ENCODE data around the gene PGGHG. TPM values are rescaled to one million over a fixed set of nuclear protein-coding genes. Genes with fewer than 3 reads are reported as not detected.
"Not testable (repeated sequence)": the region's sequence is repeated elsewhere in the genome, so short reads cannot be mapped to it uniquely, and the experiment has no call there.

PGGHG gene
- total RNA-seq, 1 donor from 2014 or later: 25.1 TPM

DNA sequence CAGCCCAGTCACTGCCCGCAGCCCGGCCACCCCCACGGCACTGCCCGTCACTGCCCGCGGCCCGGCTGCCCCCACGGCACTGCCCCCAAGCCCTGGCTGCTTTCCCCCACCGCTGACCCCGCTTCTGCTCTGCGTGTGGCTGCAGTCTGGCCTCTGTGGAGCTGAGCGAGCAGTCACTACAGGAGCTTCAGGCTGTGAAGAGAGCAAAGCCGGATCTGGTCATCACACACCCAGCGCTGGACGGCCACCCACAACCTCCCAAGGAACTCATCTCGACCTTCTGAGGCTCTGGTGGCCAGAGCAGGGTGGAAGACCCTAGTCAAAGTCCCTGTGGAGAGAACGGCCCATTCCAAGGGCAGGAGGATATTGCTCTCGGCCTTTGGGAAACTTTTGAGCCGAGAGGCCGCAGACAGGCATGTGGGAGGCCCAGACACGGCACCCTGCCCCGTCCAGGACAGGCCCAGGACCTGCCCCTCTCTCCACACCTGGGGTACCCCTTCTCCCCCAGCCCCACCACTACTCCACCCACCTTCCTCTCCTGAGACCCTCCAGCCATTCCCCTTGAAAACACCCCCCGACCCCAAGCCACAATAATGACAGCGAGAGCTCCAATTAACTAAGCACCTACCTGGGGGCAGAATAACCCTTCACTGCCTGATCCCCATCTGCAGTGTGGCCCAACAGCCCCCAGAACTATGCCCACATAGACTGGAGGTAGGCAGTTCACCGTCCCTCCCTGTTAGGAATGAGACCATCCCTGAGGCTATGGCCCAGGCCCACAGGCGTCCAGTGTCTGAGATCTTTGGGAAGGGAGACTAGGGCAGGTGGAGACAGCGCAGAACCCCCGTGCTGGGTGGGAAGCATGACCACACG lies 3.7 kb upstream of the PGGHG start:
- TF ChIP-seq, protein P1, sequence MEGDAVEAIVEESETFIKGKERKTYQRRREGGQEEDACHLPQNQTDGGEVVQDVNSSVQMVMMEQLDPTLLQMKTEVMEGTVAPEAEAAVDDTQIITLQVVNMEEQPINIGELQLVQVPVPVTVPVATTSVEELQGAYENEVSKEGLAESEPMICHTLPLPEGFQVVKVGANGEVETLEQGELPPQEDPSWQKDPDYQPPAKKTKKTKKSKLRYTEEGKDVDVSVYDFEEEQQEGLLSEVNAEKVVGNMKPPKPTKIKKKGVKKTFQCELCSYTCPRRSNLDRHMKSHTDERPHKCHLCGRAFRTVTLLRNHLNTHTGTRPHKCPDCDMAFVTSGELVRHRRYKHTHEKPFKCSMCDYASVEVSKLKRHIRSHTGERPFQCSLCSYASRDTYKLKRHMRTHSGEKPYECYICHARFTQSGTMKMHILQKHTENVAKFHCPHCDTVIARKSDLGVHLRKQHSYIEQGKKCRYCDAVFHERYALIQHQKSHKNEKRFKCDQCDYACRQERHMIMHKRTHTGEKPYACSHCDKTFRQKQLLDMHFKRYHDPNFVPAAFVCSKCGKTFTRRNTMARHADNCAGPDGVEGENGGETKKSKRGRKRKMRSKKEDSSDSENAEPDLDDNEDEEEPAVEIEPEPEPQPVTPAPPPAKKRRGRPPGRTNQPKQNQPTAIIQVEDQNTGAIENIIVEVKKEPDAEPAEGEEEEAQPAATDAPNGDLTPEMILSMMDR (conservative IDR thresholded peaks at IDR 0.05): no peak
- DNase-seq (ENCODE audit: low read depth, low spot score): no peak
- H3K4me1 Mint-ChIP-seq: peaks cover 16% of the 10 kb centered on the region
- H3K9me3 Mint-ChIP-seq: no peaks in the 10 kb centered on the region
- H3K27ac Mint-ChIP-seq (ENCODE audit: unreplicated experiment): no peak overlapping the region
- H3K27me3 Mint-ChIP-seq (ENCODE audit: low read depth): peaks cover 13% of the 10 kb centered on the region
- H3K36me3 Mint-ChIP-seq (ENCODE audit: low read depth): no peaks in the 10 kb centered on the region
- H3K4me3 Mint-ChIP-seq: peak overlapping the region; percentile 47

DNA sequence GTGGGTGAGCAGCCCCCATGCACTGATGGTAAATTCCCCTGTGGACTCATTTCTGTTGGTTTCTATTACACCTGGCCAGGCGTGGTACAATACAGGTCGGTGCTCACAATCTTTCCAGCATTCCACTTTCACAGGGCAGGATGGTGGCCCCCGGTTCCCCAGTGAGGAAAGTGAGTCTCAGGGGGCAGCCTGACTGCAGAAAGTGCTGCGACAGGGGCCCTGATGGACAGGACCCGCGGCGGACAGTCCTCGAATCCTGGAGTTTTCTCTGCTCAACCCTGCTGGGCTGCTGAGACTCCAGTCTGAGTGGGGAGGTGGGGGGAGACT lies 3.1 kb upstream of the PGGHG start:
- peaks cover 13% of the 10 kb centered on the region for H3K27me3 Mint-ChIP-seq (ENCODE audit: low read depth)
- peak overlapping the region; percentile 47 for H3K4me3 Mint-ChIP-seq
- no peaks in the 10 kb centered on the region for H3K9me3 Mint-ChIP-seq
- H3K27ac Mint-ChIP-seq (ENCODE audit: unreplicated experiment): no peak overlapping the region
- H3K36me3 Mint-ChIP-seq (ENCODE audit: low read depth): no peaks in the 10 kb centered on the region
- DNase-seq (ENCODE audit: low read depth, low spot score): no peak
- peaks cover 16% of the 10 kb centered on the region for H3K4me1 Mint-ChIP-seq
- TF ChIP-seq, protein P1 (conservative IDR thresholded peaks at IDR 0.05): no peak

DNA sequence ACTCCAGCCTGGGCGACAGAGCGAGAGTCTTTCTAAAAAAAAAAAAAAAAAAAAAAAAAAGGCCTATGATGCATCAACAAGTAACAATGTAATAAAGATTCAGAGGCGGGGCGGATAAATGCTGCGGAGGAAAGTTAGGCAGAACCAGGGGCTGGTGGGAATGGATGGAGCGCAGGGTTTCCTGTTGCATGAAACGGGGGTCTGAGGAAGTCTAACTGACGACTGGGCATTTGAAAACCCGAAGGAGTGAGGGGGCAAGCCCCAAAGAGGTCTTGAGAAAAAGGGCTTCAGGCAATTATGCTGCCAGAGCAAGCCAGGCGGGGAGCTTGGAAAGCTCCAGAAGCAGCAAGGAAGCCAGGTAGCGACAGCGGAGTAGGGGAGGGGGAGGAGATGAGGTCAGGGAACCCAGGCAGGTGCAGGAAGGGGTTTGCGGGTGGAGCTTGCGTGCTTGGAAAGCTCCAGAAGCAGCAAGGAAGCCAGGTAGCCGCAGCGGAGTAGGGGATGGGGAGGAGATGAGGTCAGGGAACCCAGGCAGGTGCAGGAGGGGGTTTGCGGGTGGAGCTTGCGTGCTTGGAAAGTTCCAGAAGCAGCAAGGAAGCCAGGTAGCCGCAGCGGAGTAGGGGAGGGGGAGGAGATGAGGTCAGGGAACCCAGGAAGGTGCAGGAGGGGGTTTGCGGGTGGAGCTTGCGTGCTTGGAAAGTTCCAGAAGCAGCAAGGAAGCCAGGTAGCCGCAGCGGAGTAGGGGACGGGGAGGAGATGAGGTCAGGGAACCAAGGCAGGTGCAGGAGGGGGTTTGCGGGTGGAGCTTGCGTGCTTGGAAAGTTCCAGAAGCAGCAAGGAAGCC lies 1.7 kb upstream of the PGGHG start:
- peaks cover 13% of the 10 kb centered on the region for H3K27me3 Mint-ChIP-seq (ENCODE audit: low read depth)
- H3K36me3 Mint-ChIP-seq (ENCODE audit: low read depth); H3K9me3 Mint-ChIP-seq; H3K27ac Mint-ChIP-seq (ENCODE audit: unreplicated experiment); DNase-seq (ENCODE audit: low read depth, low spot score): not testable (repeated sequence)
- H3K4me1 Mint-ChIP-seq: peaks cover 16% of the 10 kb centered on the region
- H3K4me3 Mint-ChIP-seq: peak overlapping the region; percentile 84

DNA sequence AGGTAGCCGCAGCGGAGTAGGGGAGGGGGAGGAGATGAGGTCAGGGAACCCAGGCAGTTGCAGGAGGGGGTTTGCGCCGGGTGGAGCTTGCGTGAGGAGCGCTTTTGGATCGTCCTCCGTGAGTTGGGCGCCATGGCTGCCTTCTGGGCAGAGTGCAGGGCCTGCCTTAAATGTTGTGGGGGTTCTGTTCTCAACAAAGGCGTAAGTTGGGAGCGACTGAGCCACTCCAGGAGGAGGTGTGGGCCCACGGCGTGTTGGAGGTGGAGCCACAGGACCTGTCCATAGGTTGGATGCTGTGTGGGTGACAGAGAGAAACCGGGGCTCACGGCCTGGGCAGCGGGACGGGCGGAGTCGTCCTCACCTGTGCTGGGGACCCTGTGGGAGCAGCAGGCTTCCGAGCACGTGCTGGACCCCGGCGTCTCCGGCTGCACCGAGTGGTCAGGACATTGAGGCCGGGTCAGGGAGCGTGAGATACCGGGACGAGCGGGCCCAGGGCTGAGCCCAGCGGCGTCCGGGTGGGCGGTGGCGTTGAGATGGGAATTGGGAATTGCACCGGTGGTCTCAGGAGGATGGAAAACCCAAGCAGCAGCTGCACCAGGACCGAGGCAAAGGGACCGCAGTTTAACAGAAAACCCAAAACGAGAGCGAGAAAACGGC lies 977 bp upstream of the PGGHG start:
- Mint-ChIP-seq H3K27me3 (ENCODE audit: low read depth) (peaks cover 13% of the 10 kb centered on the region), H3K9me3 (no peaks in the 10 kb centered on the region), H3K27ac (ENCODE audit: unreplicated experiment) (no peak overlapping the region), H3K4me3 (peak overlapping the region; percentile 76), H3K36me3 (ENCODE audit: low read depth) (no peaks in the 10 kb centered on the region), H3K4me1 (peaks cover 10% of the 10 kb centered on the region)
- no peak for DNase-seq (ENCODE audit: low read depth, low spot score)
- TF ChIP-seq, protein P1 (conservative IDR thresholded peaks at IDR 0.05): no peak

DNA sequence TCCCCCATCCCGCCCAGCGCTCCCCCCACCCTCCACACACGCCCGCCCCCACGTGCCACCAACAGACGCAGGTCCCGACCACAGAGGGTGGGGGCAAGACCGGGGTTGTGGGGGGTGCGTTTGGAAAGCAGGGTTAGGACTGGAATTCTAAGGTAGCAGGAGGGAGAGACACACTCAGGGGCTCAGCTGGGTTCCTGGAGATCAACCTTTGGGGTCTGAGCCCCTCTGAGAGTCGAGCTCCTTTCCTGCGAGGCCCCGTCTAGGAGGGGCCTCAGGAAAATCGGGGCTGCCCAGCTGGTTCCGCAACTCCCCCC lies 429 bp downstream of the PGGHG start:
- H3K27me3 Mint-ChIP-seq (ENCODE audit: low read depth): peaks cover 13% of the 10 kb centered on the region
- H3K9me3 Mint-ChIP-seq: no peaks in the 10 kb centered on the region
- TF ChIP-seq, protein P1 (conservative IDR thresholded peaks at IDR 0.05): no peak
- peak overlapping the region; percentile 77 for H3K4me3 Mint-ChIP-seq
- peaks cover 3% of the 10 kb centered on the region for H3K4me1 Mint-ChIP-seq
- no peaks in the 10 kb centered on the region for H3K36me3 Mint-ChIP-seq (ENCODE audit: low read depth)
- no peak overlapping the region for H3K27ac Mint-ChIP-seq (ENCODE audit: unreplicated experiment)
- no peak for DNase-seq (ENCODE audit: low read depth, low spot score)
